Middle frontal gyrus (tissue), 1 donor: ENCODE measurements around the gene LRCH2.
"Not testable (repeated sequence)": the region's sequence is repeated elsewhere in the genome, so short reads cannot be mapped to it uniquely, and the experiment has no call there.

ENCODE experiments used
- DNase-seq: peaks from one replicate; pipeline ENCODE4 v3.0.0-alpha.2; 2015; ENCODE audit warnings: low spot score; ENCODE audit errors: extremely low spot score

Gene LRCH2

GRCh38 chrX:115233497-115234455 is at the start of gene LRCH2:
TSS of gene LRCH2 (minus strand) at chrX:115234096. CDS start at chrX:115234041, 55 bp downstream.
- no peak for DNase-seq

GRCh38 chrX:115269051-115269683 is 35.3 kb upstream of the LRCH2 start:
- no peak for DNase-seq

- no peak for DNase-seq
Observed at GRCh38 chrX:115268421-115268820, 34.5 kb upstream of the LRCH2 start.

GRCh38 chrX:115266300-115266699 is 32.4 kb upstream of the LRCH2 start:
- DNase-seq = no peak

GRCh38 chrX:115264009-115264408 is 30.1 kb upstream of the LRCH2 start:
- no peak for DNase-seq

- no peak for DNase-seq
Observed at GRCh38 chrX:115261148-115261547, 27.3 kb upstream of the LRCH2 start.

- no peak for DNase-seq
Observed at GRCh38 chrX:115260330-115260729, 26.4 kb upstream of the LRCH2 start.

- no peak for DNase-seq
Observed at GRCh38 chrX:115259238-115259875, 25.5 kb upstream of the LRCH2 start.

- no peak for DNase-seq
Observed at GRCh38 chrX:115257711-115258110, 23.8 kb upstream of the LRCH2 start.

GRCh38 chrX:115255003-115255402 is 21.1 kb upstream of the LRCH2 start:
- DNase-seq = no peak

- no peak for DNase-seq
Observed at GRCh38 chrX:115251458-115252233, 17.8 kb upstream of the LRCH2 start.

GRCh38 chrX:115237056-115237455 is 3.2 kb upstream of the LRCH2 start:
- no peak for DNase-seq

- no peak for DNase-seq
Observed at GRCh38 chrX:115236560-115236959, 2.7 kb upstream of the LRCH2 start.

- DNase-seq = no peak
Observed at GRCh38 chrX:115234461-115234860, 565 bp upstream of the LRCH2 start.

- DNase-seq = no peak
Observed at GRCh38 chrX:115232933-115233496, 881 bp downstream of the LRCH2 start.

- no peak for DNase-seq
Observed at GRCh38 chrX:115229337-115230003, 4.4 kb downstream of the LRCH2 start.

GRCh38 chrX:115226929-115227328 is 7.0 kb downstream of the LRCH2 start:
- DNase-seq = no peak

- not testable (repeated sequence) for DNase-seq
Observed at GRCh38 chrX:115217346-115217745, 16.6 kb downstream of the LRCH2 start.

GRCh38 chrX:115214605-115215004 is 19.3 kb downstream of the LRCH2 start:
- no peak for DNase-seq

GRCh38 chrX:115214151-115214550 is 19.7 kb downstream of the LRCH2 start:
- no peak for DNase-seq
